ENCODE data around the gene SEPTIN10.
"Not testable (repeated sequence)": the region's sequence is repeated elsewhere in the genome, so short reads cannot be mapped to it uniquely, and the experiment has no call there.

Gene SEPTIN10

GRCh38 chr2:109602617-109603188, 11.1 kb downstream of the SEPTIN10 start:
- no peaks in the 10 kb centered on the region for H3K27me3 ChIP-seq (ENCODE audit: control insufficient read depth in 5 of 5, insufficient read depth in 4 of 5, low read length in 5 of 5)
- peaks cover 0 to 16% (median 14%) of the 10 kb centered on the region in 5 donors for H3K4me1 ChIP-seq (ENCODE audit: control insufficient read depth in 5 of 5, insufficient read depth in 5 of 5, low read length in 5 of 5)
- H3K9ac ChIP-seq (ENCODE audit: low read length in 5 of 5), result no peak overlapping the region
- H3K27ac ChIP-seq (ENCODE audit: low read depth, low read length), result no peak overlapping the region
- H3K4me3 ChIP-seq (ENCODE audit: low read depth in 1 of 5, low read length in 5 of 5), result no peak overlapping the region
- no peaks in the 10 kb centered on the region for H3K9me3 ChIP-seq (ENCODE audit: control insufficient read depth in 5 of 5, low read length in 5 of 5)
- H3K36me3 ChIP-seq (ENCODE audit: control insufficient read depth in 5 of 5, insufficient read depth in 5 of 5, low read length in 5 of 5), result no peaks in the 10 kb centered on the region

GRCh38 chr2:109601783-109602182, 12.0 kb downstream of the SEPTIN10 start:
- Histone ChIP-seq H3K4me3 (ENCODE audit: low read depth in 1 of 5, low read length in 5 of 5) (no peak overlapping the region), H3K27me3 (ENCODE audit: control insufficient read depth in 5 of 5, insufficient read depth in 4 of 5, low read length in 5 of 5) (no peaks in the 10 kb centered on the region), H3K27ac (ENCODE audit: low read depth, low read length) (no peak overlapping the region), H3K4me1 (ENCODE audit: control insufficient read depth in 5 of 5, insufficient read depth in 5 of 5, low read length in 5 of 5) (peaks cover 0 to 16% (median 9%) of the 10 kb centered on the region in 5 donors), H3K36me3 (ENCODE audit: control insufficient read depth in 5 of 5, insufficient read depth in 5 of 5, low read length in 5 of 5) (no peaks in the 10 kb centered on the region), H3K9ac (ENCODE audit: low read length in 5 of 5) (no peak overlapping the region), H3K9me3 (ENCODE audit: control insufficient read depth in 5 of 5, low read length in 5 of 5) (no peaks in the 10 kb centered on the region)

DNA sequence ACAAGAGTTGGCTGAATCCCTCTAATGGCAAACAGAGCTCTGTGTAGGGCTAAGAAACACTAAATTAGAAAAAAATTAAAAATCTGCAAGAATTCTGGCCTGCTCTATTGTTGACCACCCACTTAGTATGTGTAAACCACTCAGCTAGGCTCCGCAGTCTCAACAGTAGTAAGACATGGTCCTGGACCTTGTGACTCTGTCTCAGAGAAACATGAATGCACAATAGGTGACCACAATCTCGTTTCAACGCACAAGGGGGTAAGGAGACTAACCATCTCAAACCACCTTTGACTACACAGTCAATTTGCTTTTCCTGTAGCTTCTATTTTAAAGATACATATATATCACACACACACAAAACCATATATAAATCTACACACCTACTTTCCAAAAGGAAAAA, 16.5 kb downstream of the SEPTIN10 start:
- no peak overlapping the region for H3K4me3 ChIP-seq (ENCODE audit: low read depth in 1 of 5, low read length in 5 of 5)
- H3K4me1 ChIP-seq (ENCODE audit: control insufficient read depth in 5 of 5, insufficient read depth in 5 of 5, low read length in 5 of 5), result peaks cover 0 to 16% (median 9%) of the 10 kb centered on the region in 5 donors
- H3K9ac ChIP-seq (ENCODE audit: low read length in 5 of 5), result no peak overlapping the region
- peaks cover 0 to 10% (median 0%) of the 10 kb centered on the region in 5 donors for H3K36me3 ChIP-seq (ENCODE audit: control insufficient read depth in 5 of 5, insufficient read depth in 5 of 5, low read length in 5 of 5)
- H3K9me3 ChIP-seq (ENCODE audit: control insufficient read depth in 5 of 5, low read length in 5 of 5), result no peaks in the 10 kb centered on the region
- H3K27ac ChIP-seq (ENCODE audit: low read depth, low read length), result no peak overlapping the region
- H3K27me3 ChIP-seq (ENCODE audit: control insufficient read depth in 5 of 5, insufficient read depth in 4 of 5, low read length in 5 of 5), result no peaks in the 10 kb centered on the region

GRCh38 chr2:109595644-109596043, 18.1 kb downstream of the SEPTIN10 start:
- H3K4me3 ChIP-seq (ENCODE audit: low read depth in 1 of 5, low read length in 5 of 5), result no peak overlapping the region
- H3K27ac ChIP-seq (ENCODE audit: low read depth, low read length), result no peak overlapping the region
- peaks cover 0 to 3% (median 0%) of the 10 kb centered on the region in 5 donors for H3K4me1 ChIP-seq (ENCODE audit: control insufficient read depth in 5 of 5, insufficient read depth in 5 of 5, low read length in 5 of 5)
- H3K9ac ChIP-seq (ENCODE audit: low read length in 5 of 5), result no peak overlapping the region
- H3K9me3 ChIP-seq (ENCODE audit: control insufficient read depth in 5 of 5, low read length in 5 of 5), result no peaks in the 10 kb centered on the region
- peaks cover 0 to 11% (median 0%) of the 10 kb centered on the region in 5 donors for H3K36me3 ChIP-seq (ENCODE audit: control insufficient read depth in 5 of 5, insufficient read depth in 5 of 5, low read length in 5 of 5)
- H3K27me3 ChIP-seq (ENCODE audit: control insufficient read depth in 5 of 5, insufficient read depth in 4 of 5, low read length in 5 of 5), result no peaks in the 10 kb centered on the region

GRCh38 chr2:109594246-109594885, 19.4 kb downstream of the SEPTIN10 start:
- peaks cover 0 to 12% (median 0%) of the 10 kb centered on the region in 5 donors for H3K36me3 ChIP-seq (ENCODE audit: control insufficient read depth in 5 of 5, insufficient read depth in 5 of 5, low read length in 5 of 5)
- peaks cover 0 to 3% (median 0%) of the 10 kb centered on the region in 5 donors for H3K4me1 ChIP-seq (ENCODE audit: control insufficient read depth in 5 of 5, insufficient read depth in 5 of 5, low read length in 5 of 5)
- no peak overlapping the region for H3K9ac ChIP-seq (ENCODE audit: low read length in 5 of 5)
- no peaks in the 10 kb centered on the region for H3K9me3 ChIP-seq (ENCODE audit: control insufficient read depth in 5 of 5, low read length in 5 of 5)
- no peak overlapping the region for H3K4me3 ChIP-seq (ENCODE audit: low read depth in 1 of 5, low read length in 5 of 5)
- H3K27me3 ChIP-seq (ENCODE audit: control insufficient read depth in 5 of 5, insufficient read depth in 4 of 5, low read length in 5 of 5), result no peaks in the 10 kb centered on the region
- no peak overlapping the region for H3K27ac ChIP-seq (ENCODE audit: low read depth, low read length)

DNA sequence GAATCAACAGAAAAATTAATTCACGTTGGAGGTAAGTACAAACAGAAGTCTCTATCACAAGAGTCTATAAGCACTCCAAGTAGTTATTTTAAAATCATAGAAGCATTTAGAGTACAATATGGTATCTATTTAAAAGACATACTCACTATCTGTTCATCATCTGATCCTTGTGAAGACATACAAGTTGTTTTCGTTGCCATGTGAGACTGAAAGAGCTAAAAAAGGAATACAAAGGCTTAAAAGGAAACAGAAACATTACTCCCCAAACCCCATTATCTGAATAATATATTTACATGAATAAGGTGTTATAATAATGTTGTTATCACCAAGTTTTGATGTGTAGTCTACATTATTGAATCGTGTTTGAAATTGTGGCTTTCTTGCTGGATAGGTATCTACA, 20.9 kb downstream of the SEPTIN10 start:
- H3K36me3 ChIP-seq (ENCODE audit: control insufficient read depth in 5 of 5, insufficient read depth in 5 of 5, low read length in 5 of 5), result peaks cover 0 to 12% (median 0%) of the 10 kb centered on the region in 5 donors
- H3K4me3 ChIP-seq (ENCODE audit: low read depth in 1 of 5, low read length in 5 of 5), result no peak overlapping the region
- H3K9me3 ChIP-seq (ENCODE audit: control insufficient read depth in 5 of 5, low read length in 5 of 5), result no peaks in the 10 kb centered on the region
- no peaks in the 10 kb centered on the region for H3K27me3 ChIP-seq (ENCODE audit: control insufficient read depth in 5 of 5, insufficient read depth in 4 of 5, low read length in 5 of 5)
- H3K9ac ChIP-seq (ENCODE audit: low read length in 5 of 5), result no peak overlapping the region
- no peak overlapping the region for H3K27ac ChIP-seq (ENCODE audit: low read depth, low read length)
- peaks cover 0 to 3% (median 0%) of the 10 kb centered on the region in 5 donors for H3K4me1 ChIP-seq (ENCODE audit: control insufficient read depth in 5 of 5, insufficient read depth in 5 of 5, low read length in 5 of 5)

DNA sequence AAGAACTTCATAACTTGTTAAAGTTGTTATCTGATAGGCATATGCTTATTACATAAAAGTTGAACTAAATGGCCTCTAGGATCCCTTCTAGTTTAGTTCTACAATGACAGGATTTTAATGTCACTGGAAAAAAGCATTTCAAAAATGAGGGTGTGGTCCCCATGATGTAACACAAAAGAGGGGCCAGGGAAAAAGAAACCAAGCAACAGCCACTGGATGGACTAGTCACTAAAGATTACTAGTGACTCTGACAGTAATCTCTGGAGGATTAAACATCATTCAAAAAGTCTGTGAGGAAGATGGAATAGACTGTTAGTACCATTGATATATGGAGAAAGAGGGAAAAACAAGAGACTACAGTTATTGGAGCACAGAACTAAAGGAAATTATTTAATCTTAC, 22.6 kb downstream of the SEPTIN10 start:
- no peak overlapping the region for H3K4me3 ChIP-seq (ENCODE audit: low read depth in 1 of 5, low read length in 5 of 5)
- peaks cover 0 to 3% (median 0%) of the 10 kb centered on the region in 5 donors for H3K4me1 ChIP-seq (ENCODE audit: control insufficient read depth in 5 of 5, insufficient read depth in 5 of 5, low read length in 5 of 5)
- peaks cover 0 to 12% (median 0%) of the 10 kb centered on the region in 5 donors for H3K36me3 ChIP-seq (ENCODE audit: control insufficient read depth in 5 of 5, insufficient read depth in 5 of 5, low read length in 5 of 5)
- no peaks in the 10 kb centered on the region for H3K9me3 ChIP-seq (ENCODE audit: control insufficient read depth in 5 of 5, low read length in 5 of 5)
- no peak overlapping the region for H3K9ac ChIP-seq (ENCODE audit: low read length in 5 of 5)
- no peak overlapping the region for H3K27ac ChIP-seq (ENCODE audit: low read depth, low read length)
- no peaks in the 10 kb centered on the region for H3K27me3 ChIP-seq (ENCODE audit: control insufficient read depth in 5 of 5, insufficient read depth in 4 of 5, low read length in 5 of 5)

DNA sequence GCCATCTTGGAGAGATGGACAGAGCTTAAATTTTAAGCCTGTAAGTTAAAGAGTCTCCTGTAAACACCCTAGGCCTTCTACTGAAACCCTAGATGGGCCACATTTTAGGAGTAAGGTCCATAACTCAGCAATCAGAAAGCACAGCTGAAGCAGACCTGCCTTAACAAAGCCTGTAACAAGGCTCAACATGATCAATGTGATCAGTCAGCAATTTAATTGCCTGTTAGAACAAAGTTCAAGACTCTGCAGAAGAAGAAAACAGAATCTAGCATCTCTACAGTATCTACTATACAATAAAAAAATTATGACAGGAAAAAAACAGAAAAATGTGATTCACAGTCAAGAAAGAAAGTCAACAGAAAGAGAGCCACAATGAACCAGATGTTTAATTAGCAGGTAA, 27.1 kb downstream of the SEPTIN10 start:
- H3K36me3 ChIP-seq (ENCODE audit: control insufficient read depth in 5 of 5, insufficient read depth in 5 of 5, low read length in 5 of 5), result peaks cover 0 to 9% (median 7%) of the 10 kb centered on the region in 5 donors
- no peak overlapping the region for H3K27ac ChIP-seq (ENCODE audit: low read depth, low read length)
- peaks cover 0 to 6% (median under 1%) of the 10 kb centered on the region in 5 donors for H3K4me1 ChIP-seq (ENCODE audit: control insufficient read depth in 5 of 5, insufficient read depth in 5 of 5, low read length in 5 of 5)
- H3K9ac ChIP-seq (ENCODE audit: low read length in 5 of 5), result no peak overlapping the region
- H3K4me3 ChIP-seq (ENCODE audit: low read depth in 1 of 5, low read length in 5 of 5), result no peak overlapping the region
- no peaks in the 10 kb centered on the region for H3K9me3 ChIP-seq (ENCODE audit: control insufficient read depth in 5 of 5, low read length in 5 of 5)
- no peaks in the 10 kb centered on the region for H3K27me3 ChIP-seq (ENCODE audit: control insufficient read depth in 5 of 5, insufficient read depth in 4 of 5, low read length in 5 of 5)

GRCh38 chr2:109582928-109583895, 30.6 kb downstream of the SEPTIN10 start:
- H3K4me3 ChIP-seq (ENCODE audit: low read depth in 1 of 5, low read length in 5 of 5), result no peak overlapping the region
- no peaks in the 10 kb centered on the region for H3K27me3 ChIP-seq (ENCODE audit: control insufficient read depth in 5 of 5, insufficient read depth in 4 of 5, low read length in 5 of 5)
- H3K9me3 ChIP-seq (ENCODE audit: control insufficient read depth in 5 of 5, low read length in 5 of 5), result no peaks in the 10 kb centered on the region
- H3K4me1 ChIP-seq (ENCODE audit: control insufficient read depth in 5 of 5, insufficient read depth in 5 of 5, low read length in 5 of 5), result peaks cover 0 to 9% (median 3%) of the 10 kb centered on the region in 5 donors
- peaks cover 0 to 8% (median 6%) of the 10 kb centered on the region in 5 donors for H3K36me3 ChIP-seq (ENCODE audit: control insufficient read depth in 5 of 5, insufficient read depth in 5 of 5, low read length in 5 of 5)
- no peak overlapping the region for H3K27ac ChIP-seq (ENCODE audit: low read depth, low read length)
- H3K9ac ChIP-seq (ENCODE audit: low read length in 5 of 5), result no peak overlapping the region

- H3K9ac ChIP-seq (ENCODE audit: low read length in 5 of 5); H3K9me3 ChIP-seq (ENCODE audit: control insufficient read depth in 5 of 5, low read length in 5 of 5): not testable (repeated sequence)
- peaks cover 0 to 12% (median 2%) of the 10 kb centered on the region in 5 donors for H3K36me3 ChIP-seq (ENCODE audit: control insufficient read depth in 5 of 5, insufficient read depth in 5 of 5, low read length in 5 of 5)
Measured at GRCh38 chr2:109577630-109578029, 36.1 kb downstream of the SEPTIN10 start.

More at GRCh38 chr2:109577630-109578029, 36.1 kb downstream of the SEPTIN10 start:
- not testable (repeated sequence) for H3K27me3 ChIP-seq (ENCODE audit: control insufficient read depth in 5 of 5, insufficient read depth in 4 of 5, low read length in 5 of 5); H3K4me3 ChIP-seq (ENCODE audit: low read depth in 1 of 5, low read length in 5 of 5); H3K27ac ChIP-seq (ENCODE audit: low read depth, low read length); H3K4me1 ChIP-seq (ENCODE audit: control insufficient read depth in 5 of 5, insufficient read depth in 5 of 5, low read length in 5 of 5)
